ENCODE measurements around the gene ZNF236.
"Not testable (repeated sequence)": the region's sequence is repeated elsewhere in the genome, so short reads cannot be mapped to it uniquely, and the experiment has no call there.

The ZNF236 gene

GRCh38 chr18:76985156-76985950 is 163.0 kb downstream of the ZNF236 start:
- no peak for DNase-seq (ENCODE audit: low read depth in 2 of 3, low spot score in 1 of 3)

- no peak for DNase-seq (ENCODE audit: low read depth in 2 of 3, low spot score in 1 of 3)
These were observed 163.5 kb downstream of the ZNF236 start for GRCh38 chr18:76985951-76986236.

- DNase-seq (ENCODE audit: low read depth in 2 of 3, low spot score in 1 of 3), result no peak
These were observed 164.0 kb downstream of the ZNF236 start for GRCh38 chr18:76986406-76986805.

- no peak for DNase-seq (ENCODE audit: low read depth in 2 of 3, low spot score in 1 of 3)
These were observed 165.9 kb downstream of the ZNF236 start for GRCh38 chr18:76988031-76988826.

GRCh38 chr18:76988827-76989646 is 166.7 kb downstream of the ZNF236 start:
- no peak for DNase-seq (ENCODE audit: low read depth in 2 of 3, low spot score in 1 of 3)

DNA sequence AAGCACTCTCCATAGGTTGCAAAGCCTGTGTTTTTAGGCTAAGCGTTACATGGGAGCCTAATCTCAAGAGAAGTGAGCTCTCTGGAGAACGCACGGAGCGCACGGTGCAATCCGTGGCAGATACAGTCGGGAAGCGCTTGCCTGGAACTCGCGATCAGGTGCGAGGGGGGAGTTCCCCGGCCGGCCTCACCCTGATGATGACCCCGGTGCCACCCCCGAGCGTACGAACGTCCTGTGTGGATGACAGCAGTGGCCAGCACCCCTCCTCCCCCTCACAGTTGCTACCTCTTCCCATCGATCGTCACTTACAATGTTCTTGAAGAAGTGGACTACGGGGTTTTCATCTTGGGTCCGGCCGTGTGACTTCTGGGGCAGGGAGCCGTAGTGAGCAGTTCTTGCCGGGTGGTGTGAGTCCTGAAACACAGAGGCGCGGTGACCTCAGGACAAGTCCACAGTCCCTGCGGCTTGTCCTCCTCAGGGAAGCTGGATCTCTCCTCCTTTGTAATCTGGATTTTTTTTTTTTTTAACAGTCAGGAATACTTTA is 167.4 kb downstream of the ZNF236 start:
- no peak for DNase-seq (ENCODE audit: low read depth in 2 of 3, low spot score in 1 of 3)

GRCh38 chr18:76990343-76991020 is 168.1 kb downstream of the ZNF236 start:
- DNase-seq (ENCODE audit: low read depth in 2 of 3, low spot score in 1 of 3), result not testable (repeated sequence)

DNA sequence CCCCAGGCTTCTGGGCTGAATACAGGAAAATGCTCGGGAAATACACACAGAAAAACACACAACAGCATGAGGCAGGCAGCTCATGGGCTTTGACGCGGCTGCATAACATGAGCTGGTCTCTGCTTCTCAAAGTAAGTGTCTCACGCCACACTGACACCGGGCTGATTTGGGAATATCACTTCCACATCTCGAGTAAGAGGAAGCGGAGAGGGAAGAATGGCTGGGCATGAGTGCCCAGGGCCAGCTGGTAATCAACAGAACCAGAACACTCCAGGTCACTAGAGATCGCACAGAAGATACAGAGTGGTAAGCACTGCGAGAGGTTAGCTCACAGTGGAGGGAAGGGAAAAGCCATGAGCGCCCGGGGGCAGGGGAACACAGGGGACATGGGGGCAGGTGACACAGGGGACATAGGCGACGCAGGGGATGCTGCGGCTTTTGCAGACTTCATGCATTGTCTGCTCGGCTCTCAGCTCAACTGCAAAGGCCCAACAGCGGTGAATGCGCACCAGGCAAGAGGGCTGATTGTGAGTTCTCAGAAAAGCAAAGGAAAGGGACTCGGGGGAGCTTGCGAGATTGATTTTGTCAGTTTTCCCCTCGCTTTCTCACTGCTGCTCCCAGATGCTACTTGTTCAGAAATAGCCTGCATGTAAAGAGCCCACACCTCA is 168.8 kb downstream of the ZNF236 start:
- no peak for DNase-seq (ENCODE audit: low read depth in 2 of 3, low spot score in 1 of 3)

DNA sequence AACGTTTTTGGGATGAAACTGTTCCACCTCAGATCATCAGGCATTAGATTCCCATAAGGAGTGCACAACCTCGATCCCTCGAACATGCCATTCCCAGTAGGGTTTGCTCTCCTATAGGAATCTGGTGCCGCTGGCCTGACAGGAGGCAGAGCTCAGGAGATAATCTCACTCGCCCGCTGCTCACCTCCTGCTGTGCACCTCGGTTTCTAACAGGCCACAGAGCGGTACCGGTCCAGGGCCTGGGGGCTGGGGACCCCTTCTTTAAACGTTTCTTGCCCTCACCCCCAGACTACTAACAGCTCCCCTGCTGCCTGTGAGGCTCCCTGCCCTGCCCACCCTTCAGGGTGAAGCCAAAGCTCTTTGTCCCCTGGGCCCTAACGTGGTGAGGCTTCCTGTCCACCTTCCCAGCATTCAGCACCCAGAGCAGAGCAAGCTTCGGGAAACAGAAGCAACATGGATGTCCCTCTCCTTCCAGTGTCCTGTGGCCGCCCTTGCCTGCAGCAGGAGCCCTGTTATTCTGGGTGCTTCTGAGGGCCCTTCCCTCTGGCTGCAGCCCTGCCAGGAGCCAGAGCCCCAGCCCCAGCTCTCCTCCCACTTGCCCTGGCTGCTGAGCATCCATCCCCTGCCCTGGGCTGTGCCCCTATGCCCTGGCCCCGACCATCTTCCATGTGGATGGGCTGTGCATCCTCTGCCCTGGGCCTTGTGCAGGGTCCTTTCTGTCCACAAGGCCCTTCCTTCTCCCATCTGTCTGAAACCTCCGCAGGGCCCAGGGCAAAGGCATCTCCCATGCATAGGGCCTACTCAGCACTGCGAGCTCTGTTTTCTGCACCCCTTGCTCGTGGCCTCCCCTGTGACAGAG is 170.1 kb downstream of the ZNF236 start:
- DNase-seq (ENCODE audit: low read depth in 2 of 3, low spot score in 1 of 3), result no peak

GRCh38 chr18:76993085-76993382 is 170.7 kb downstream of the ZNF236 start:
- no peak for DNase-seq (ENCODE audit: low read depth in 2 of 3, low spot score in 1 of 3)

DNA sequence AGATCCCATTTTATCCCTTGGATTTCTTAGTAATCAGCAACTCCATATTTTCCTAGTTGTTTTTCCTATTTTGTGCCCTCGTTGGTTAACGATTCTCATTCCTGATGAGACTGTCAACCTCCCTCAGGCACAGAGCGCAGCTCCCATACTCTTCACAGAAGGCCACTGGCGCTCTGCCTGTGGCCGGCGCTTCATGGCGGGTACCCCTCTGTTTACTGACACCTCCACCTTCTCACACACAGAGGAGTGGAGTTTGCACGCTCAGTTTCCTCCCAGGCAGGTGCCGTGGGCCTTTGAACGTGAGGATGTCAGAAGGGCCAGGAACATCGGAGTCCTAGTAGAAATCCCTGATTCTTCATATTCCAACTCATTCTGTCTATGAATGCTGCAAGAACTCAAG is 171.2 kb downstream of the ZNF236 start:
- DNase-seq (ENCODE audit: low read depth in 2 of 3, low spot score in 1 of 3), result no peak

DNA sequence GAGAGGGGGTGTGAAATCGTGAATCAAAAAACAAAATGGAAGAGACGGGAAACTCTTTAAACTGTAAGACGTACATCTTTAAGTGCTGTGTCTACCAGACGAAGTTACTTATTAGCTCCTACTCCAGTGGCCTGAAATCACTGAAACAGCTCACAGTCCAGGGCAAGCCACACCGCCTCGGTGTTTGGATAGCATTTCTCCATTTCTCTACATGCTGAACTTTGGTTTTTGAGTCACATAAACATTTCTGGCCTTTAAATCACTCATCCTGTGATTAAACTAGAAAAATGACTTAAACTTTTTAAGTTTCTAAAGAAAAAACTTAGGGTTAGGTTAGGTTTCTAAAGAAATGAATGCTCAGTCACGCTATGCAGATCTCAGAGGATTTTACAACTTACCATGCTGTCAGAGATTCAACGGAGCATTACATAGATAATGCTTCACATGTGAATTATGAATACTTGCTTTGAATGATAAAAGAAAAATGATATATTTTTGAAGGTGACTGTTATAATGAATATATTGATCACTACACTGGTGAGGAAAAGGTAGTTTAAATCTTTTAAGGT is 171.8 kb downstream of the ZNF236 start:
- no peak for DNase-seq (ENCODE audit: low read depth in 2 of 3, low spot score in 1 of 3)

DNA sequence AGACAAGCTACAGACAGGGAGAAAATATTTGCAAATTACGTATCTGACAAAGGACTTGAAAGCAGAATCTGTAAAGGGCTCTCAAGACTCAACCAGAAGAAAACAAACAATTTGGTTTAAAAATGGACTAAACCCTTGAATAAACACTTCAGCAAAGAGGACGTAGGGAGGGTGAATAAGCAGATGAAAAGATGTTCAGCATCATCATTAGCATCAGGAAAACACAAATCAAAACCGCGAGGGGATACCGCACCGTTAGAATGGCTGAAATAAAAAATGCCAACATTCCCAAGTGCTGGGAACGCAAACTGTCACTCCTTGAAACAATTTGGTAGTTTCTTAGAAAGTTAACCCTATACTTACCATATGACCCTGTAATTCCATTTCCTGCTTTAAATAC is 173.5 kb downstream of the ZNF236 start:
- DNase-seq (ENCODE audit: low read depth in 2 of 3, low spot score in 1 of 3), result no peak

DNA sequence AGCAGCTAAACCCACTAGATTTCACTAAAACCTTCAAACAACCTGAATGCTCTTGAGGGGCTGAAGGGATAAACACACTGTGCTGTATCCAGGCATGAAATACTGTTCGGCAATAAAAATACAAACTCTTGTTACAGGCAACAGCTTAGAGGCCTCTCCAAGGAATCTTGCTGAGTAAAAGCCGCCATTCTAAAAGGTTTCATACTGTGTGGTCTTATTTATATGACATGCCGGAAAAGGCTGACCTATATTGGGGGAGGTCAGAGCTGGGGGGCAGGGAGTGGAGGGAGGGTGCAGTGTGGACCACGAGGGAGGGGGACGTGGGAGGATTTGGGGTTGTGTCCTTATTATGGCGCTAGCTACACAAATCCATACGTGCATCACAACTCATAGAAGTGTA is 174.1 kb downstream of the ZNF236 start:
- no peak for DNase-seq (ENCODE audit: low read depth in 2 of 3, low spot score in 1 of 3)

DNA sequence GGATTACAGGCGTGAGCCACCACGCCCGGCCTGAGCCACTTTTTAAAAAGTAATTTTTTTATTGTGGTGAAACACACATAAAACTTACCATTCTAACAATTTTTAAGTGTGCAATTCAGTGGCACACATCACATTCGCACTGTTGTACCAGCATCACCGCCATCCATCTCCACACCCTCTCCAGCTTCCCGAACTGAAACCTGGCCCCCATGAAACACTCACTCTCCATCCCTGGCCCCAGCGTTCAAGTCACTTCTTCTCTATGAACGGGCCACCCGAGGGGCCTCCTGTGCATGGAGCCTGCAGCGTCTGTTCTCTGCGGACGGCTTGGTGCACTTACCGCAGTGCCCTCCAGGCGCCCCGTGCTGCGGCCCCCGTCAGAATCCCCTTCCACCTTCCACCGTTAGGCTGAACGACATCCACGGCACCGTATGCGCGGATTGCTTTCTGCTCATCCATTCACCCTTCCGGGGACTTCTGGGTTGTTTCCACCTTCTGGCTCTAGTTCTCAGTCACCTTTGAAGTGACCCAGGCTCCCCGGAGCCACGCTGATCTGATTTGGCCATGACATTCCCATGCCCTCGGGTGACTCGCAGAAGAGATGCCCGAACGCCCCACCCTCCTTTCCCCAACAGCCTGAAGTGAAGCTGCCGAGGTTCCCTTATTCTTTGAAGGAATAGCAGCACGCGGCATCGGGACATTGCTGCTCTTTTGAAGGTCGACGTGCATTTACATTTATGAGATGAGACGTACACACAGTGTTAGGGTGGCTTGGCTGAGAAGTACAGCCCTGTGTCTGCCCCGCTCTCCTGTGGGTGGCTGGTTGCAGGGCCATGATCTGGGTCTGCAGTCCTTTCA is 175.8 kb downstream of the ZNF236 start:
- no peak for DNase-seq (ENCODE audit: low read depth in 2 of 3, low spot score in 1 of 3)

- DNase-seq (ENCODE audit: low read depth in 2 of 3, low spot score in 1 of 3), result no peak
These were observed 176.7 kb downstream of the ZNF236 start for GRCh38 chr18:76999077-76999476.

GRCh38 chr18:77000527-77000926 is 178.2 kb downstream of the ZNF236 start:
- DNase-seq (ENCODE audit: low read depth in 2 of 3, low spot score in 1 of 3), result peak; percentile 18 to 34 (median 24)

DNA sequence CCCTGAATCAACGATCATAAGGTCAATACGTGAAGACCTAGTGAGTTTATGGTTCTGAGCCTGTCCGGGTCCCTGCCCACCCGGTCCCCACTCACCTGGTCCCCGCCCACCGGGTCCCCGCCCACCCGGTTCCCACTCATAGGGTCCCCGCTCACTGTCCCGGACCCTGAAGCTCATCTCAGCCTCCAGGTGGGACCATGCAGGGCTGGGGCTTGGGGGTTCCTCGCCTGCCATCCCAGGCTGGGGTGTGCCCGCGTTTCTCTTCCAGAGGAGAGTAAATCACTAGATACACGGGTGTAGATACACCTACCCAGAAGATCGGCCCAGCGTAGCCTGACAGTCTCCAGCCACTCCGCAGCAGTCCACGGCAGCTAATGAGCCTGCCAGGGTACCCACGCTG is 178.7 kb downstream of the ZNF236 start:
- DNase-seq (ENCODE audit: low read depth in 2 of 3, low spot score in 1 of 3), result no peak
